Sigmoid colon (tissue), 7 donors: Measurements from ENCODE around the gene AKAP12. TPM values are rescaled to one million over a fixed set of nuclear protein-coding genes. Genes with fewer than 3 reads are reported as not detected.

Experiments used
- DNase-seq: peaks from one replicate; pipeline ENCODE4 v3.0.0-alpha.2; 2019
- H3K27ac ChIP-seq, 4 donors: fragments of 200-600 bp; sonication (generic); one replicate each; pipeline ENCODE4 v1.5.1; 2016 to 2019; ENCODE audit warnings: mild to moderate bottlenecking in 1 of 4
- H3K27me3 ChIP-seq, 3 donors: fragments of 200-600 bp; sonication (generic); one replicate each; pipeline ENCODE4 v1.5.1; 2019; ENCODE audit warnings: mild to moderate bottlenecking in 1 of 3
- H3K36me3 ChIP-seq, 4 donors: fragments of 200-600 bp; sonication (generic); one replicate each; pipeline ENCODE4 v1.5.1; 2016 to 2019
- H3K4me1 ChIP-seq, 4 donors: fragments of 200-600 bp; sonication (generic); one replicate each; pipeline ENCODE4 v1.5.1; 2017 to 2019
- H3K4me3 ChIP-seq, 4 donors: fragments of 200-600 bp; sonication (generic); one replicate each; pipeline ENCODE4 v1.5.1; 2017 to 2019; ENCODE audit warnings: mild to moderate bottlenecking in 2 of 4, moderate library complexity in 1 of 4
- H3K9me3 ChIP-seq, 4 donors: fragments of 200-600 bp in 3 of 4; sonication (generic) in 3 of 4; one replicate each; pipeline versions ENCODE4 v1.5.1 to v1.6.1; 2013 to 2019
- EP300 ChIP-seq, 4 donors: sonication (generic); formaldehyde crosslinking; IDR thresholded peaks; one replicate each; pipeline ENCODE4 v1.6.1; 2017; ENCODE audit warnings: antibody characterized with exemption in 4 of 4
- POLR2A ChIP-seq, 2 donors: fragments of 450-650 bp; IDR thresholded peaks; one replicate each; pipeline ENCODE4 v1.6.1; 2016; ENCODE audit warnings: antibody characterized with exemption in 2 of 2, mild to moderate bottlenecking in 2 of 2, moderate library complexity in 2 of 2
- POLR2AphosphoS5 ChIP-seq, 4 donors: sonication (generic); formaldehyde crosslinking; IDR thresholded peaks; one replicate each; pipeline ENCODE4 v1.6.1; 2017; ENCODE audit warnings: antibody characterized with exemption in 4 of 4
- WGBS, 2 donors: extraction: QIAGEN DNeasy Blood & Tissue Kit; methylation state at CpG; one replicate each; pipeline ENCODE4 v1.1.7; 2013; 5-methylcytosine and 5-hydroxymethylcytosine counted together
- intact Hi-C: fragments of 100-400 bp; cut with DNase I; formaldehyde crosslinking; loops from one replicate; pipeline ENCODE4 v1.15.1; 2023
- polyA plus RNA-seq, 3 donors: library from polyadenylated mRNA; stranded (reverse); fragments of 200-250 nt; gene quantifications; one replicate each; pipeline ENCODE4 v1.2.3, GENCODE V29; 2013
- total RNA-seq, 4 donors: library from RNA; depleted of rRNA; stranded (reverse); fragments of >200 nt; gene quantifications; one replicate each; pipeline ENCODE4 v1.1.0, GENCODE V29; 2016
- TF ChIP-seq, protein P1 (sequence below), 4 experiments: fragments of 450-650 bp in 3 of 4; fragments of 200-600 bp in 1 of 4; IDR thresholded peaks; one replicate each; pipeline ENCODE4 v1.5.1; 2016 to 2019; ENCODE audit warnings: antibody characterized with exemption in 4 of 4, mild to moderate bottlenecking in 3 of 4, moderate library complexity in 2 of 4
- donor health status: healthy with polysubstance abuse.
- donor health status: Bipolar disorder and iron deficiency.
- donor health status: healthy.

Gene AKAP12
- total and polyA plus RNA-seq, 7 donors, result 1.2 to 244 (median 133) TPM

GRCh38 chr6:151205721-151206600 is 33.8 kb upstream of the AKAP12 start:
- H3K36me3 ChIP-seq, result no peaks in the 10 kb centered on the region
- H3K9me3 ChIP-seq, result no peaks in the 10 kb centered on the region
- no peak overlapping the region for H3K27ac ChIP-seq
- TF ChIP-seq, protein P1, sequence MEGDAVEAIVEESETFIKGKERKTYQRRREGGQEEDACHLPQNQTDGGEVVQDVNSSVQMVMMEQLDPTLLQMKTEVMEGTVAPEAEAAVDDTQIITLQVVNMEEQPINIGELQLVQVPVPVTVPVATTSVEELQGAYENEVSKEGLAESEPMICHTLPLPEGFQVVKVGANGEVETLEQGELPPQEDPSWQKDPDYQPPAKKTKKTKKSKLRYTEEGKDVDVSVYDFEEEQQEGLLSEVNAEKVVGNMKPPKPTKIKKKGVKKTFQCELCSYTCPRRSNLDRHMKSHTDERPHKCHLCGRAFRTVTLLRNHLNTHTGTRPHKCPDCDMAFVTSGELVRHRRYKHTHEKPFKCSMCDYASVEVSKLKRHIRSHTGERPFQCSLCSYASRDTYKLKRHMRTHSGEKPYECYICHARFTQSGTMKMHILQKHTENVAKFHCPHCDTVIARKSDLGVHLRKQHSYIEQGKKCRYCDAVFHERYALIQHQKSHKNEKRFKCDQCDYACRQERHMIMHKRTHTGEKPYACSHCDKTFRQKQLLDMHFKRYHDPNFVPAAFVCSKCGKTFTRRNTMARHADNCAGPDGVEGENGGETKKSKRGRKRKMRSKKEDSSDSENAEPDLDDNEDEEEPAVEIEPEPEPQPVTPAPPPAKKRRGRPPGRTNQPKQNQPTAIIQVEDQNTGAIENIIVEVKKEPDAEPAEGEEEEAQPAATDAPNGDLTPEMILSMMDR (IDR thresholded peaks at IDR 0.05), result no peak
- TF ChIP-seq EP300 (IDR thresholded peaks at IDR 0.05), result no peak
- no peak for TF ChIP-seq POLR2AphosphoS5 (IDR thresholded peaks at IDR 0.05)
- no peak for TF ChIP-seq POLR2A (IDR thresholded peaks at IDR 0.05)
- no peak overlapping the region for H3K4me3 ChIP-seq
- intact Hi-C loops, result no loop called here
- whole genome bisulfite sequencing, 2 donors, result 81 to 90% methylated on average over 4 of the region's 4 CpGs
- no peaks in the 10 kb centered on the region for H3K27me3 ChIP-seq
- H3K4me1 ChIP-seq, result peaks cover 0 to 10% (median 7%) of the 10 kb centered on the region in 4 donors
- no peak for DNase-seq

- no peaks in the 10 kb centered on the region for H3K36me3 ChIP-seq
- intact Hi-C loops, result no loop called here
- no peaks in the 10 kb centered on the region for H3K9me3 ChIP-seq
- TF ChIP-seq, protein P1 (IDR thresholded peaks at IDR 0.05), result no peak
- no peak for TF ChIP-seq POLR2AphosphoS5 (IDR thresholded peaks at IDR 0.05)
- no peak for TF ChIP-seq EP300 (IDR thresholded peaks at IDR 0.05)
- TF ChIP-seq POLR2A (IDR thresholded peaks at IDR 0.05), result no peak
- peaks cover 0 to 10% (median 7%) of the 10 kb centered on the region in 4 donors for H3K4me1 ChIP-seq
- 94% methylated on average over 2 of the region's 2 CpGs for WGBS, 2 donors
- H3K4me3 ChIP-seq, result no peak overlapping the region
- H3K27me3 ChIP-seq, result no peaks in the 10 kb centered on the region
- H3K27ac ChIP-seq, result no peak overlapping the region
- no peak for DNase-seq
These were observed 32.1 kb upstream of the AKAP12 start for GRCh38 chr6:151207674-151208073.

DNA sequence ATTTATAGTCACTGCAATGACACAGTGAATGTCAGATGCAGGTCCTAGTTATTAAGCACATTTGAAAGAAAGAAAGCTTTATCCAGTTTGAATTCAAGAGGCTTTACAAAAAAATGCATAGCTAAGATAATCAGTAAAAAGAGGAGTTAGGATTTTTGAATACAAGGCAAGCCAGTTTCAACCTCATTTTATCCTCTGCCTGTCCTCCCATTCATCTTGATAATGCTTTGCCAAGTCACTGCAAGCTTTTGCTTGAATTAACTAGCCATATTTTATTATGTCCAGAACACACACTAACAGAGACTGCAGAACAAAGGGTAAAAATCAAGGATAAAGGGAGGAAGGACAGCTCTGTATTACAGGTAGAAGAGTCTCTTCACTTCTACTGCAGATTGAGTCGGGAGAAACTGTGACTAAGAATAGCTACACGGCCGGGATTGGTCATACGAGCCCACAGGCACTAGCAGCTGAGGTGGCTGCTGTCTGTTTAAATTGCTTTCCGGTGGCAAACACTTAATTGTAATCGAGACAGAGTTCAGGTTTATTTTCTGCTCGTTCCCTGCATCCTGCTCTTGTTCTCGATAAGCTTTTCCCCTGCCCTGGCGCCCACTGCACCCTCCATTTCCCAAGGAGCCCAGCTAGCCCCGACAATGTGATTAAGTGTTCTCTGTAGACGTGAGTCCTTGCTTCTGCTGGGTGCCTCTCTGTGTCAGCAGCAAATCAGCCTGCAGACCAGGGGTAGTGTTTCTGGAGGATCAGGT is 30.5 kb upstream of the AKAP12 start:
- DNase-seq, result no peak
- no peaks in the 10 kb centered on the region for H3K36me3 ChIP-seq
- H3K4me3 ChIP-seq, result peak overlapping the region in 1 of 4 donors; percentile 20
- H3K27ac ChIP-seq, result no peak overlapping the region
- no peaks in the 10 kb centered on the region for H3K9me3 ChIP-seq
- intact Hi-C loops, result no loop called here
- TF ChIP-seq POLR2A (IDR thresholded peaks at IDR 0.05) (no peak), POLR2AphosphoS5 (IDR thresholded peaks at IDR 0.05) (no peak), EP300 (IDR thresholded peaks at IDR 0.05) (no peak)
- TF ChIP-seq, protein P1 (IDR thresholded peaks at IDR 0.05), result no peak
- H3K27me3 ChIP-seq, result no peaks in the 10 kb centered on the region
- 21 to 41% methylated on average over 11 of the region's 11 CpGs for WGBS, 2 donors
- H3K4me1 ChIP-seq, result peaks cover 0 to 10% (median 7%) of the 10 kb centered on the region in 4 donors

GRCh38 chr6:151211075-151211474 is 28.7 kb upstream of the AKAP12 start:
- TF ChIP-seq EP300 (IDR thresholded peaks at IDR 0.05) (no peak), POLR2AphosphoS5 (IDR thresholded peaks at IDR 0.05) (no peak), POLR2A (IDR thresholded peaks at IDR 0.05) (no peak)
- TF ChIP-seq, protein P1 (IDR thresholded peaks at IDR 0.05), result no peak

More at GRCh38 chr6:151211075-151211474, 28.7 kb upstream of the AKAP12 start:
- no peak for DNase-seq
- Histone ChIP-seq H3K4me3 (no peak overlapping the region), H3K4me1 (peaks cover 0 to 10% (median 7%) of the 10 kb centered on the region in 4 donors), H3K27ac (no peak overlapping the region), H3K36me3 (no peaks in the 10 kb centered on the region), H3K9me3 (no peaks in the 10 kb centered on the region), H3K27me3 (no peaks in the 10 kb centered on the region)
- WGBS, 2 donors, result 90 to 98% methylated on average over 1 of the region's 1 CpG
- intact Hi-C loops, result no loop called here
